Stimulated activated CD8-positive, alpha-beta memory T cell treated with anti-CD3 and anti-CD28 coated beads, Interleukin-15, amount 100 ng/mL, for 24 hours (primary cell): ENCODE measurements around the gene IGBP1.
A peak's percentile ranks its signal among the peaks of the same experiment; 100 is the strongest.
"Not testable (repeated sequence)": the region's sequence is repeated elsewhere in the genome, so short reads cannot be mapped to it uniquely, and the experiment has no call there.

Source experiments
- DNase-seq: peaks from one replicate; pipeline ENCODE4 v3.0.0-alpha.2; 2020; ENCODE audit warnings: low read depth

Gene IGBP1

DNA sequence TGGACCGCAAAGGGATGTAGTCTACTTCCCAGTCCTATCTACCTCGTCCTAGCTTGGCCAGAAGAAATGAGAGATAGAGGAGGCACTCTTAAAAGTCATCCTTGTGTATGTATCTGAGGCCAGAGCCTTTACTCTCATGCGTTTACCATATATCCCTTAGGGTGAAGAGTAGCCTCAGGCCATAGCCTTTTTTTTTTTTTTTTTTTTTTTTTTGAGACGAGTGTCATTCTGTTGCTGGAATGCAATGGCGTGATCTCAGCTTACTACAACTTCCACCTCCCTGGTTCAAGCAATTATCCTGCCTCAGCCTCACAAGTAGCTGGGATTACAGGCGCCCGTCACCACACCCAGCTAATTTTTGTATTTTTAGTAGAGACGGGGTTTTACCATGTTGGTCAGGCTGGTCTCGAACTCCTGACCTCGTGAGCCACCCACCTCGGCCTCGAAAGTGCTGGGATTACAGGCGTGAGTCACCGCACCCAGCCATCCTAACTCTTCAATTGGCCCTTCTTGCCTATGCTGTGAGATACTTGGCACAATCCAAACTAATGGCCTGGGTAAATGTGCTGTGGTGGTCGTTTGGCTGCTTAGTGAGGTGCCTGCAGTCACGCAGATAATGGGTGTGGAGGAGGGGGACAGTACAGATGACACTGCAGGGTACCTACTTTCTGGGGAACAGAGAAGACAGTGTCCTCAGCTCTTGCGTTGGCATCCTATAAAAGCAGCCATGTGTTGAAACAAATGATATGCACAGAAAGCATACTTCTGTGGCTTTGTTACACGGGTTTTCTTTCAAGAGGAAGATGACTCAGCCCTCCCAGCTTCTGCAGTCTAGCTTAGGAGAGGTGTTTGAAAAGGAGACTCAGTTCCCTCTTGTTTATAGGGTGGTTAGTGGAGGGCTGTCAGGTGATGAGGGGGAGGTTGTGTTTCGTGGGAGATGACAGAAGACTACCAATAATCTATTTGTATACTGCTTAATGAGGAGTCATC lies 33.6 kb downstream of the IGBP1 start:
- DNase-seq = no peak

DNA sequence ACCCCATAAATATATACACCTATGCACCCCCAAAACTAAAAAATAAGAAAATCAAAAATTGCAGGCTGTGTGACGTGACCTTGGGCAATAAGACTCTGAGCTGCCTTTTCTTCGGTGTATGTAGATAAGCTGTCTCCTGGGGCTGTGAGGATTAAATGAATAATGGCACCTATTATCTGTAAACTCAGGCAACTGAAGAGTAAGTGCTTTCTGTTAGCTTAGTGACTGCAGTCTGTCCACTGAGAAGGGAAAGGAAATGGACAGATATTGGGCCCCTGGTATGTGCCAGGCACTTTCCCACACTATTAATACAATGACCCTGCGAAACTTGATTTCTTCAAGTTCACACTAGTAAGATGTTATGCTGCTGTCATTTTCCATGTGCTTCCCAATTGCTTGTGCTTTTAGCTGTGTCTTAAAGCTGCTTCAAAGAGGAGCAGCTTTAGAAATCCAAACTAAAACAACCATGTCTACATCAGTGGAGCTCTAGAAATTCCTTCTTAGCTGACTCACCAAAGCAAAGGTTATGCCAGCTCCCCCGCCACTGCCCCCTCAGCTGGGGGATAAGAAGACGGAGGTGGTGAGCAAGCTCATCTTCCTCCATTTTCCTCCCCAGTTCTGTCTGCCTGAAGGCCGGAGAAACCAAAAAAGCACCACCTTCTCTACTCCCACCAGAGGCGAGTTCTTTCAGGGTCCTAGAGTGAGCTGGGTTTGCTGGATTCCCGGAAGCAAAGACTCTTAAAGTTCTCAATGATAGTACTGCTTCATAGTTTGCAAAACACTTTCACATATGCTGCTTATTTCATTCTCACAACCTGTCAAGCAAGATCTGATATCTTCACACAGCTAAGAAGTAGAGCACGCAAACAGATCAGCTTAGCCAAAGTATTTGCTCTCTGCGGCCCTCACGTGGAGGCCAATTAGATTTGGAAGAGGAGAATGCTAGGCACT lies 35.3 kb downstream of the IGBP1 start:
- DNase-seq = no peak

DNA sequence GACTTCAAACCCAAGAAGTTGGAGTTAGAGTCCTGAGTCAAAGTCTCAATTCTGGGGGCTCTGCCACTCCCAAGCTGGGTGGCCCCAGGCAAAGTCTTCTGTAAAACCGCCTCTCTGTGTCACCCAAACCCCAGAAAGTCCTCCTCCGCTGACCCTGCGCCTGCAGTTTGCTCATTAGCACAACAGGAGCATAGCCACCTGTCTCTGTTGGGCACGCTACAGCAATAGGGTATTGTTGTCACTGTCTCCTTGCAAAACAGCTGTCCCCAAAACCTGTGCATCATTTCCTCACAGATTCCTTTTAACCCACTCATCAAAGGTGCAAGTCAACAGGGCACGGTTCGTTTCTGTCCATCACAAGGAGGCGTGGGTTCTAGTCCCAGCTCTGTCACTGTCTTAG lies 36.0 kb downstream of the IGBP1 start:
- no peak for DNase-seq

DNA sequence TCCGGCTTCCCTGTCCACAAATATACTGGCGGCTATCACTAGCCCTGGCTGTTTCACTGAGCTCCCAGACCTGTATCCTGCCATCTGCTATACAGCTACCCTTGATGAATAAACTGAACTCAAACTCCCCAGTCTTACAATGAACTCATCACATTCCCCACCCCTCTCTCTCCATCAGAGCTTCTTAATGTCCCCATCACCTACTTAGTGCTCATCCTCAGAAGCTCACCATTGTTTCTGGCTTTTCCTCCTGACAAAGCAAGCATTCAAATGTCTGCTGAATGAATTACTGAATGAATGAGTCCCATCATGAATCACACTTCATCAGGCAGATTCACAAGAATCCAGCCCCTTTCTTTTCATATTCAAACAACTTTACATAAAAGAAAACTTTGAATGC lies 38.4 kb downstream of the IGBP1 start:
- DNase-seq = no peak

DNA sequence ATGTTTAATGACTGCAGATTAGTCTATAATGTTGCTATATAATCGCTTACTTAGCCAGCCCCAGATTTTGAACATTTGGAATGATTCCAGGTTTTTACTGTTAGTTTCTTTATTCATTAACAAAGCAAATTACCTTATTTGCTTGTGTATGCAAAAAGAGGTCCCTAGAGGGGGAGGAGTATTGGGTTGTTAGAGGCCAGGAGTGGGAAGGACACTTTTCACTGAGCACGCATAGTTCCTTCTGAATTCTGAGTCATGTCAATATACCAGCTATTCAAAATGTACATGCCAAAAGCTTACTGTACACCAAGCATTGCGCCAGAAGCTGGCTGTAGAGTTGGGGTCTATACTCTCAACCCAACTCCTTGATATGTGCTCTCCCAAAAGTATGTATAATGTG lies 39.0 kb downstream of the IGBP1 start:
- no peak for DNase-seq

DNA sequence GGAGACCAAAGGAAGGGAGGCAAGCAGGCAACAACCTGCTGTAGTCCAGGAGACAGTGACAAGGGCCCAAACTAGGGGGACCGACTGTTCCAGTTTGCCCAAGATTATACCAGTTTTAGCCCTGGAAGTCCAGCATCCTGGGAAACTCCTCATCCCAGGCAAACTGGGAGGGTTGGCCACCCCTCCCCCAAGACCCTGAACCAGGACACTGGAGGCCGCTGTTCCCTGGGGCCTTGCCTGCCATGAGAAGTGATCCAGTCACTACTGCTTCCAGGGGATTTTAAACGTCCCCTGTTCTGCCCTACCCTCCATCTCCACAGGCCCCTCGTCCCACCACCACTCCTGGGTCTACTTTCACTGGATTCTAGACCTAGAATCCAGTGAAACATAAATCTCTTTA lies 39.7 kb downstream of the IGBP1 start:
- no peak for DNase-seq

DNA sequence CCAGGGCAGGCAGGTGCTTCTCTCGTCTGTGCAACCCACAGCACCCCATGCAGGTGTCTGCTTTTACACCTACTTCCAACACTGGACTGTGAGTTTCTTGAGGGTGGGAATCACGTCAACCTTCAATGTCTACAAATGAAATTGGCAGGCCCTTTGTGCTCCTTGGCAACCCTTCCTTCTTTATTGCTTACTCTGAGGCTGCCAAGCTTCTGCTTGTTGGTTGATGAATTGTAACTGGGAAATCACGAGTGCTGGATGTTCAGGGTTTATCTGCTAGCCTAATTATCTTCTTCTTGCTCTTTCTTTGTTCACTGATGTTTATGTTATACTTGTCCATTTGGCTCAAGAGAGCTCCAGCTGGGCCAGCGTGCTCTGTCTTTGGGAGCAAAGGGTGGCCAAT lies 41.5 kb downstream of the IGBP1 start:
- DNase-seq = no peak

DNA sequence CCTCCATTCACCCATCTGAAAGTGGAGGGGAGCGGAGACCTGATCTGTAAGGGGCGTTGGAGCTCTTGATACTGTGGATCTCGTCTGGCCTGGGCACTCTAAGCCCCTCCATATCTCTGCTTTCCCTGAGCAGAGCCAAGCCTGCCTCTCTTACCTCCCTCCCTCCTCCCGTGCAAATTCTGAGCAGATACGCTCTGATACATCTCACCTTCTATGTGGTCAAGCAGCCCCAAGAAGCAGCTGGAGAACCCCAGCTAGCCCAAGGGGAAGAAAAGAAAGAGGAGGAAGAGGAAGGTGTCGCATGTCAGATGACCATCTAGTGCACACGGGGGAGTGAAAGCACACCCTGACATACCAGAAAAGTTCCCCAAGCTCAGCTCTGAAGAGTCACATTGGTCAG lies 42.1 kb downstream of the IGBP1 start:
- no peak for DNase-seq

DNA sequence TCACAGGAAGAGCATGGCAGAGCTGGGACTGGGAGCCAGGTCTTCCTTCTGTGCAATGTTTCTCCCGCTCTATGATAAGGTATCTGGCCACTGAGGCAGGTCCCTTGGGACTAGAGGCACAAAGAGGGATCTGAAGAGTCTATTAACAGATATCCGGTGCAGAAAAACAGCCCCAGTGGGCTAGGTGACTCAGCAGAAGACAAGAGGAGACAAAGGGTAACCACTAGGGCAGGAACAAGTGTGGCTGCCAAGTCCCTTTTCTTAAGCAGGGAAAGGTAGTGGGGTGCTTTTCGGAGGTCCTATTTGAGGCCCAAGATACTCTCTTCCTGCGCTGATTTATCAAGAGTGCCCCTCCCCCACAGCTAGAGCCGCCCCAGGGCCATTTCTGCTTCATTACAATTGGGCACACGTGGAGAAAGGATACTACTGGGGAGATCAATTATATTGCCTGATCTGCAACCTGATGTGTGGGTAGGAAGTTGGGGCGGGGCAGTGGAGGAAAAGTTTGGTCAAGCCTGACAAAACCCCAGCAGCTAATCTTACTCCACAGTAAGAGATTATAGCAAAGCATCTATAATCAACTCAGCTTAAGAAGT lies 43.8 kb downstream of the IGBP1 start, which contains the start of gene DGAT2L6:
Gene DGAT2L6 (plus strand): TSS at position 546 of the 596 bp plus-strand sequence. CDS start 100 bp downstream, outside the sequence.
- no peak for DNase-seq

DNA sequence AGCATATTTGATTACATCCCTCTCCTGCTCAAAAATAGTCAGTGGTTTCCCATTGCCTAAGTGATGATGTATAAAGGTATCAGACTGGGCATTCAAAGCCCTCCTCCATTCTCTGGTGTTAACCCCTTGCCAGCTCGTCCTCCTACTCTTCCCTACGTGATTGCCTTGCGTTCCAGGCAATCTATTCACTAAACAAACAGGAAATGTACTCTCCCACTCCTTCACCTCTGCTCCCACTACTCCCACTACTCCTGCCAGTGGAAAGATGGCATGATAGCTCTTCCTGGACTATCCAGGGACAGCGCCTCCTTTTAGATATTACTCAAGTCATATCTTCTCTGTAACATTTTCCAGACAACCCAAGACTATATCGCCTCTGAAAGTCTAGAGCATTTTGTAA lies 49.8 kb downstream of the IGBP1 start:
- no peak for DNase-seq

DNA sequence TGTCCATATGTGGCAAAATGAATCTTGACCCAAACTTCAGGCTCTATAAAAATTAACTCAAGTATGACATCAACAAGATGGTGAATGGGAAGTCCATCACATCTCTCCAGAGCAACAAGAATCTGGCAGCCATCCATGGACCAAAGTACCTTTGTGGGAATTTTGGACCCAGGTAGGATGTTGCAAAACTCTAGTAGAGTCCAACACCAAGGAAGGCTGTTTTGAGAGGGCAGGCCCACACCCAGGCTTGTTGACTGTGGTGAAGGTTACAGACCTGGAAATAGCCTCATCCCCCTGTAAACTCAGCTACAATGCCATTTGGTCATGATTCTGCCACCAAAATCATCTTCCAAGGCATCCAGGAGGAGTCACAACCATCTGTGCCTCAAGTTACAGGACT lies 57.0 kb downstream of the IGBP1 start:
- no peak for DNase-seq

DNA sequence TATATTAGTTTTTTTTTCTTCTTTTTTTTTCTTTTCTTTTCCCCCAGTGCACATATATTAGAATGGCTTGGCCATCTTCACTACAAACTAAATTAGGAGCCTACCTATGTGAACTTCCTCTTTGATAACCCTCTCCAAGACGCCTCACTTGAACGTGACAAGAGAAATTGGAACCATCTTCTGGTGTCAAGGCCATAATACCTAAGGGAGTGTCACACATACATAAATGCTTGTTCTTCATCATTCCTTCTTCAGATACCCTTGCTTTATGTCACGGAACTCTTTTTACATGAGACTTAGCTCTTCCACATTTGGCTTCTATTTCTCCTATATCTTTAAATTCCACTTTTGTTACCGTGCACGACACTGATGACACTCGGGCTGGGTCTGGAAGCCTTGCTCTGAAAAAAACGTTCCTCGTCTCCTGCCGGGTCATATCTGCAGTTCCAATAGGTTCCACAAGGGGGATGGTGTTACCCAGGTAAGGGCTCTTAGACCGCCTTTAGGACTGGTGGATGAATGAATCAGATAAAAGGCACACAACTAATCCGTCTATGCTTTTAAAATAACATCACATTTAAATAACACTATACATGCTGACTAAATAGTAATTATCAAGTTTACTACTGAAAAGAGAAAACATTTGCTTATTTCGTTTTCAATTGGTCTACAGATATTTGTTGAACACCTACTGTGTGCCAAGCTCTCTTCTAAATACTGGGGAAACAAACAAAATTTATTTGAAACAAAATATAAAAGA lies 63.9 kb downstream of the IGBP1 start:
- peak; percentile 1 for DNase-seq

DNA sequence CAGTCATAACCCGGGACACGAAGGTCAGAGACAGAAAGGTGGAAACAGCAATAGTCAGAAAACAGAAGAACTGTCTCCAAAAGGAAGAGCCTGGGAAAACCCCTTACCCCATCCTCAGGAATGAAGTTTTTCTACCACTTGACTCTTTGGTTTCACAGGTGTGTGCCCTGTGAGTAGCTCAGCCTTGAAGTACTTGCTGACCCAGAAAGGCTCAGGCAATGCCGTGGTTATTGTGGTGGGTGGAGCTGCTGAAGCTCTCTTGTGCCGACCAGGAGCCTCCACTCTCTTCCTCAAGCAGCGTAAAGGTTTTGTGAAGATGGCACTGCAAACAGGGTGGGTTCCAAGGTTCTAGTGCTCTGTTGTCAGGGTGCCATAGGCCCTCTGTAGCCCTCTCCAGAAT lies 68.5 kb downstream of the IGBP1 start:
- no peak for DNase-seq

DNA sequence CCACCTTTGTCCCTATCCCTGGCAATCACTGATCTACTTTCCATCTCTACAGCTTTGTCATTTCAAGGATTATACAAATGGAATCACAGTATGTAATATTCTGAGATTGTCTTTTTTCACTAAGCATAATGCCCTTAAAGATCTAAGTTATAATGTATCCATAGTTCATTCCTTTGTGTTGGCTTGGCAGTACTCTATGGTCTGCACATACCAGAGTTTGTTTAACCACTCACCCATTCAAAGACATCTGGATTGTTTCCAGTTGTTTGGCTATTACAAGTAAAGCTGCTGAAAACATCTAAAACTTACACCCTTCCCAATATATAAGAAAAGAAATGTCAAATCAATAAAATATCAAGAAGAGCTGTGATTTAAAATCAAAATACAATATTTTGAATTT lies 75.2 kb downstream of the IGBP1 start:
- no peak for DNase-seq

DNA sequence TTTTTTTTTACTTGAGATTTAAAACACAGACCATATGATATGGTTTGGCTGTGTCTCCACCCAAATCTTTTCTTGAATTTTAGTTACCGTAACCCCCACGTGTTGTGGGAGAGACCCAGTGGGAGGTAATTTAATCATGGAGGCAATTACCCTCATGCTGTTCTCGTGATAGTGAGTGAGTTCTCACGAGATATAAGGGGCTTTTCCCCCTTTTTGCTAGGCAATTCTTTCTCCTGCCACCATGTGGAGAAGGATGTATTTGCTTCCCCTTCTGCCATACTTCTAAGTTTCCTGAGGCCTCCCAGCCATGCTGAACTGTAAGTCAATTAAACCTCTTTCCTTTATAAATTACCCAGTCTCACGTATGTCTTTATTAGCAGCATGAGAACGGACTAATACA lies 76.3 kb downstream of the IGBP1 start:
- DNase-seq = not testable (repeated sequence)
